Right kidney (tissue), 1 donor: ENCODE data around the gene GCM1.

ENCODE experiments used
- DNase-seq: peaks from one replicate; pipeline ENCODE4 v3.0.0-alpha.2; 2016

Gene GCM1

DNA sequence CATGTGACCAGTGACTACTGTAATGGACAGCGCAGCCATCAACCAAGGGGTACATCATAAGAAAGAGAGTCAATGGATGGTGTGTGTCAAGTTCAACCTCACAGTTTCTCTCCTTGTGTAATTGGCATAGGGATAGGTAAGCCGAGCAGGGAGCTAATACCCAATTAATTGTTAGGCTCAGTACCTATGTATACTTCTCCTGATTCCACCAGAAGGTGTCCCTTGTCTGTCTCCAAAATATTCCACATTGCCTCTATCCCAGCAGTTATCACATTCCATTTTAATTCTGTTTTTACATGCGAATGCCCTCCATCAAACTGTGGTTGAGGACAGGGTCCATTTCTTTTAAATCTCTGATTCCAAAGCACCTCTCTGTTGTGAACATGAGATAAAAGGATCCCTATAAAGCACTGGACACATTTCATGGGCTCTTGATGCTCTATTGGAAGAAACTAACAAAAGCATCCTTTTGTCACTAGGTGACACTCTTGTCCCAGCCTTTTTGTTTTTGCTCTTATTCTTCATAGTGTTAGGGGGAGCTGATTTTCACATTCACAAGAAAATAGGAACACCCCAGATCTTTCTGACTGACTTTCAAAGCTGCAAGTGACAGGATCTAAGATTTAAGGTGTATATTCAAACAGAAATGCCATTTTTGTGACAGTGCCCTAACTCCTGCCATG, 44.5 kb downstream of the GCM1 start:
- no peak for DNase-seq

DNA sequence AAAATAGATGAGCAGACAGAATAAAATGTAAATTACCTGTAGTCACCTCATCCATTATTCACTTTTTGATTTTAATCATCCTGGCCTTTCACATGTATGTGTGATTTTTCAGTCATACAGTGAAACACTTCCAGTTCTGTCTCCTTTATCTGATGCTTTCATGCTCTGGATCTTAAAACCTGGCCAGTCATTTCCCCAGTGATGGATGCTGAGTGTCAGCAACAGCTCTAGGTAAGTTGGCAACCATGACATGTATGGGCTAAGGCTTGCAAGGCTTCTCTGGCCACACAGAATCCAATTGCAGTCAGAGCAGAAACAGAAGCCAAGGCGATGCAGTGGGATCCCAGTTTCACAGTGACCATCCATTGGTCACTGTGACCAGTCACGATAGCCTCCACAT, 47.6 kb downstream of the GCM1 start:
- DNase-seq: no peak

GRCh38 chr6:53100561-53100960, 48.1 kb downstream of the GCM1 start:
- DNase-seq: no peak

GRCh38 chr6:53095716-53096115, 52.9 kb downstream of the GCM1 start:
- no peak for DNase-seq

- no peak for DNase-seq
Observed at GRCh38 chr6:53095270-53095669, 53.4 kb downstream of the GCM1 start.

DNA sequence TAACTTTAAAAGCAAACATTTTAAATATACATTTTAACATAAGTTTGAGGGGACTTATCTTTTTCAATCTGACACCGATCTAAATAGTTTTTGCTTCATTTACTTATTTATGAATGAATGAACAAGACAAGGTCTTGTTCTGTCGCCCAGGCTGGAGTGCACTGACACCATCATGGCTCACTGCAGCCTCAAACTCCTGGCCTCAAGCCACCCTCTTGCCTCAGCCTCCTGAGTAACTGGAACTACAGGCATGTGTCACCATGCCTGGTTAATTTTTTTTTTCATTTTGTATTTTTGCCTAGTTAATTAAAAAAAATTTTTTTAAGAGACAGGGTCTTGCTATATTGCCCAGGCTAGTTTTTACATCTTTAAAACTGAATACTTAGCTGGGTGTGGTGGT, 58.1 kb downstream of the GCM1 start:
- no peak for DNase-seq

DNA sequence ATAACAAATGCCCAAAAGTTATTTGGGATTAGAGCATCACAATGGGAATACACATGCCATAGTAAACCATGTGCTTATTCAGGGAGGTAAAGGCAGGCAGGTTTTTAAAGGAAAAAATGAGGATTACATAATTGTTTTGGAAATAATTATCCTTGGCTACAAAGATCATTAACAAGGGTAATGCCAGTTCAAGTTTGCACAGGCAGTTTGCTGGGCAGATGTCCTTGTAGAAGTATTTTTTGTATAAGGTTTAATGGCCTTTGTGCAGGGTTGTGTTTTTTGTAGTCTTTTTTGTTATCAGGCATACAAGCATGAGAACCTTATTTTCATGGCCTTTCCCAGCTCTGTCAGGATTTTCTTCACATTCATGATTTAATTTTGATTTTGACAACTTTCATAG, 58.7 kb downstream of the GCM1 start:
- DNase-seq: no peak

- DNase-seq: no peak
Observed at GRCh38 chr6:53086302-53086701, 62.3 kb downstream of the GCM1 start.

DNA sequence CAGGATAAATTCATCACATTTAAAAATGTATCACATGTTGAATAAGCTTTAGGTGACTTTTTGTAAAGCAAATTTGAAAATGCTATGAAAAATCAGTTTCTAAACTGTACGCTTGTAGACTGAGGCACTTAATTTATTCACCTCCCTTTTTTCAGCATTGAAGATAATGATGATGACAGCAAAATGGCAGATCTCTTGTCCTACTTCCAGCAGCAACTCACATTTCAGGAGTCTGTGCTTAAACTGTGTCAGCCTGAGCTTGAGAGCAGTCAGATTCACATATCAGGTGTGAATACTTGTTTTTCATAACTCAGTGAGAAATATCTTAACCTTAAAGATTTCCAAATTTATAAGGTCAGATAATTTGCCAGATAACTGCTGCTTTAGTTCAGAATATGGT, 67.8 kb downstream of the GCM1 start:
- DNase-seq: no peak
